SK-N-SH (cell line): Measurements from ENCODE around the gene CEP78. TPM values are rescaled to one million over a fixed set of nuclear protein-coding genes. Genes with fewer than 3 reads are reported as not detected.

ENCODE experiments used
- CTCF ChIA-PET: fragments of 300-600, 350-600 bp; formaldehyde crosslinking; extraction: SDS; loops from one replicate; lab custom pipeline; 2021; lab: Yijun Ruan, JAX
- POLR2A ChIA-PET: fragments of 350-600 bp; sonication (Branson Sonifier 250); formaldehyde crosslinking; extraction: SDS; loops from one replicate; lab custom pipeline; 2020; ENCODE audit warnings: antibody characterized with exemption, inconsistent platforms; lab: Yijun Ruan, JAX
- DNase-seq: peaks from one replicate; pipeline ENCODE4 v3.0.0; 2012
- H2AFZ ChIP-seq: fragments of 200-600 bp; sonication (generic); 2 replicates; pipeline ENCODE4 v1.8.1; 2016; ENCODE audit warnings: antibody characterized with exemption, mild to moderate bottlenecking, low read depth
- H3F3A ChIP-seq: fragments of 200-600 bp; sonication (generic); replicated peaks from 2 replicates; pipeline ENCODE3; 2016; ENCODE audit warnings: antibody characterized with exemption, mild to moderate bottlenecking; ENCODE audit not compliant: insufficient read depth
- H3K27ac ChIP-seq, 2 experiments: fragments of 200-500 bp in 1 of 2; fragments of 200-600 bp in 1 of 2; sonication (Bioruptor generic) in 1 of 2; sonication (generic), shearing (Covaris generic) in 1 of 2; 2 replicates each; pipeline versions ENCODE4 v1.5.1 to v1.6.1; 2014 to 2016; ENCODE audit warnings: low read depth in 2 of 2, inconsistent platforms in 1 of 2, low read length in 1 of 2, mild to moderate bottlenecking in 1 of 2, mixed read lengths in 1 of 2
- H3K27me3 ChIP-seq: fragments of 200-600 bp; sonication (generic), shearing (Covaris generic); 2 replicates; pipeline ENCODE4 v1.6.1; 2016; ENCODE audit warnings: mixed run types; ENCODE audit not compliant: insufficient read depth
- H3K36me3 ChIP-seq, 2 experiments: fragments of 200-500 bp in 1 of 2; fragments of 200-600 bp in 1 of 2; sonication (Bioruptor generic) in 1 of 2; sonication (generic) in 1 of 2; replicated peaks in 1 of 2; 2 replicates each; pipeline versions ENCODE3 to v1.5.1; 2014 to 2016; ENCODE audit warnings: low read length in 1 of 2, mild to moderate bottlenecking in 1 of 2; ENCODE audit not compliant: insufficient read depth in 2 of 2, control insufficient read depth in 1 of 2
- H3K4me1 ChIP-seq, 2 experiments: fragments of 200-500 bp in 1 of 2; fragments of 200-600 bp in 1 of 2; sonication (Bioruptor generic) in 1 of 2; sonication (generic), shearing (Covaris generic) in 1 of 2; 2 replicates each; pipeline versions ENCODE4 v1.5.1 to v1.6.1; 2014 to 2016; ENCODE audit warnings: low read depth in 1 of 2, low read length in 1 of 2, mixed run types in 1 of 2; ENCODE audit not compliant: insufficient read depth in 2 of 2, control insufficient read depth in 1 of 2
- H3K4me2 ChIP-seq: fragments of 200-600 bp; sonication (generic), shearing (Covaris generic); 2 replicates; pipeline ENCODE4 v1.6.1; 2017; ENCODE audit warnings: mixed run types
- H3K4me3 ChIP-seq, 2 experiments: fragments of 200-500 bp in 1 of 2; fragments of 200-600 bp in 1 of 2; sonication (Bioruptor generic) in 1 of 2; sonication (generic), shearing (Covaris generic) in 1 of 2; 2 replicates each; pipeline versions ENCODE4 v1.5.1 to v1.8.1; 2014 to 2016; ENCODE audit warnings: low read depth in 2 of 2, inconsistent platforms in 1 of 2, low read length in 1 of 2, mild to moderate bottlenecking in 1 of 2, mixed read lengths in 1 of 2, moderate library complexity in 1 of 2
- H3K79me2 ChIP-seq: fragments of 200-600 bp; sonication (generic); 2 replicates; pipeline ENCODE4 v1.8.1; 2017; ENCODE audit warnings: mild to moderate bottlenecking; ENCODE audit not compliant: insufficient read depth
- H3K9ac ChIP-seq: fragments of 200-600 bp; sonication (generic); 2 replicates; pipeline ENCODE4 v1.6.1; 2017; ENCODE audit warnings: mixed run types
- H3K9me2 ChIP-seq: fragments of 200-600 bp; sonication (generic); 2 replicates; pipeline ENCODE4 v1.6.1; 2017; ENCODE audit warnings: mixed run types
- H3K9me3 ChIP-seq: fragments of 200-600 bp; sonication (generic); 2 replicates; pipeline ENCODE4 v1.6.1; 2017; ENCODE audit warnings: mixed run types, mild to moderate bottlenecking, moderate library complexity
- H4K20me1 ChIP-seq: fragments of 200-600 bp; sonication (generic); 2 replicates; pipeline ENCODE4 v1.6.1; 2017; ENCODE audit warnings: mild to moderate bottlenecking, mixed run types; ENCODE audit not compliant: insufficient read depth
- CTCF ChIP-seq: fragments of 200-600 bp; sonication (generic); IDR thresholded peaks from 2 replicates; pipeline ENCODE4 v1.6.1; 2017; ENCODE audit warnings: antibody characterized with exemption, mild to moderate bottlenecking, moderate library complexity
- ELF1 ChIP-seq: IDR thresholded peaks from 2 replicates; pipeline ENCODE4 v1.4.0; 2012
- EZH2phosphoT487 ChIP-seq: fragments of 200-600 bp; sonication (generic); IDR thresholded peaks from 2 replicates; pipeline ENCODE4 v1.6.1; 2017; ENCODE audit warnings: low read depth, mixed run types, mild to moderate bottlenecking, antibody characterized with exemption, moderate library complexity, borderline replicate concordance
- FOSL2 ChIP-seq: IDR thresholded peaks from 2 replicates; pipeline ENCODE4 v1.4.0; 2012; ENCODE audit warnings: low read depth, mild to moderate bottlenecking, moderate library complexity, borderline replicate concordance
- FOXM1 ChIP-seq: IDR thresholded peaks from 2 replicates; pipeline ENCODE4 v1.4.0; 2012; ENCODE audit warnings: low read depth, mild to moderate bottlenecking
- GABPA ChIP-seq: IDR thresholded peaks from 2 replicates; pipeline ENCODE4 v1.4.0; 2012; ENCODE audit warnings: low read depth, mild to moderate bottlenecking
- GATA2 ChIP-seq: sonication (generic); formaldehyde crosslinking; IDR thresholded peaks from 2 replicates; pipeline ENCODE4 v1.5.0; 2020; ENCODE audit warnings: mild to moderate bottlenecking, missing genetic modification reagents
- IRF3 ChIP-seq: fragments of 150-350 bp; IDR thresholded peaks from 2 replicates; pipeline ENCODE4 v1.6.1; 2016; ENCODE audit warnings: mild to moderate bottlenecking, low read depth, low read length
- MXI1 ChIP-seq: IDR thresholded peaks from 2 replicates; pipeline ENCODE4 v1.6.1; 2012; ENCODE audit warnings: mild to moderate bottlenecking, low read depth, low read length, improper control_type of control experiment
- NFIC ChIP-seq: IDR thresholded peaks from 2 replicates; pipeline ENCODE4 v1.4.0; 2012; ENCODE audit warnings: borderline replicate concordance
- RAD21 ChIP-seq: IDR thresholded peaks from 2 replicates; pipeline ENCODE4 v1.6.1; 2012; ENCODE audit warnings: mild to moderate bottlenecking, low read length
- RFX5 ChIP-seq: IDR thresholded peaks from 2 replicates; pipeline ENCODE4 v1.6.1; 2012; ENCODE audit warnings: mild to moderate bottlenecking, improper control_type of control experiment, low read length
- RXRA ChIP-seq: IDR thresholded peaks from 2 replicates; pipeline ENCODE4 v1.4.0; 2012; ENCODE audit warnings: low read depth, mild to moderate bottlenecking, borderline replicate concordance
- SIN3A ChIP-seq: IDR thresholded peaks from 2 replicates; pipeline ENCODE4 v1.6.1; 2012; ENCODE audit warnings: low read depth, mild to moderate bottlenecking, low read length, moderate library complexity, borderline replicate concordance
- TAF1 ChIP-seq: IDR thresholded peaks from 2 replicates; pipeline ENCODE4 v1.6.1; 2012; ENCODE audit warnings: low read depth, mild to moderate bottlenecking, low read length, moderate library complexity, borderline replicate concordance
- USF2 ChIP-seq: fragments of 150-350 bp; IDR thresholded peaks from 2 replicates; pipeline ENCODE4 v1.6.1; 2017; ENCODE audit warnings: antibody characterized with exemption, low read length, low read depth, borderline replicate concordance
- WGBS: methylation state at CpG from one replicate; pipeline ENCODE4 v1.1.6; 2017; ENCODE audit warnings: low lambda C conversion rate; 5-methylcytosine and 5-hydroxymethylcytosine counted together
- polyA plus RNA-seq, 3 experiments: library from polyadenylated mRNA; depleted of rRNA; stranded (reverse); fragments of >200 nt; gene quantifications; 2 replicates each; pipeline ENCODE4 v1.2.3, GENCODE V29; 2012

CEP78 gene
- polyA plus RNA-seq, 1 of the 3 experiments (the other 2 are of a cell fraction) = 6.2 TPM

GRCh38 chr9:78207901-78208300, 28.0 kb upstream of the CEP78 start:
- DNase-seq = no peak
- Histone ChIP-seq H3K9me3 (no peaks in the 10 kb centered on the region), H3K9ac (no peak overlapping the region), H3K27me3 (no peaks in the 10 kb centered on the region), H2AFZ (no peak overlapping the region), H4K20me1 (no peaks in the 10 kb centered on the region), H3K9me2 (no peaks in the 10 kb centered on the region), H3F3A (no peaks in the 10 kb centered on the region), H3K4me1 (no peaks in the 10 kb centered on the region), H3K27ac (no peak overlapping the region), H3K4me2 (no peak overlapping the region), H3K79me2 (no peaks in the 10 kb centered on the region), H3K4me3 (no peak overlapping the region), H3K36me3 (no peaks in the 10 kb centered on the region)
- no peak for TF ChIP-seq GATA2 (CRISPR knock-in tag)
- TF ChIP-seq RAD21 = no peak
- TF ChIP-seq EZH2phosphoT487 = no peak
- no peak for TF ChIP-seq USF2
- no peak for TF ChIP-seq SIN3A
- TF ChIP-seq FOSL2 = no peak
- TF ChIP-seq FOXM1 = no peak
- TF ChIP-seq RFX5 = no peak
- TF ChIP-seq CTCF = no peak
- TF ChIP-seq MXI1 = no peak
- TF ChIP-seq ELF1 = no peak
- TF ChIP-seq NFIC = no peak
- no peak for TF ChIP-seq RXRA
- no peak for TF ChIP-seq IRF3
- TF ChIP-seq TAF1 = no peak
- TF ChIP-seq GABPA = no peak
- WGBS = 64% methylated on average over 4 of the region's 4 CpGs
- ChIA-PET POLR2A (no interaction called here), CTCF (interaction anchor here (0.9 to 1.0 kb wide), 2 partner anchors 11 to 23 kb away, joined by 3 to 6 read pairs; no protein-coding TSS in a partner anchor)
